Measurements from ENCODE around the gene TRIM59.
"Not testable (repeated sequence)": the region's sequence is repeated elsewhere in the genome, so short reads cannot be mapped to it uniquely, and the experiment has no call there.

The TRIM59 gene

DNA sequence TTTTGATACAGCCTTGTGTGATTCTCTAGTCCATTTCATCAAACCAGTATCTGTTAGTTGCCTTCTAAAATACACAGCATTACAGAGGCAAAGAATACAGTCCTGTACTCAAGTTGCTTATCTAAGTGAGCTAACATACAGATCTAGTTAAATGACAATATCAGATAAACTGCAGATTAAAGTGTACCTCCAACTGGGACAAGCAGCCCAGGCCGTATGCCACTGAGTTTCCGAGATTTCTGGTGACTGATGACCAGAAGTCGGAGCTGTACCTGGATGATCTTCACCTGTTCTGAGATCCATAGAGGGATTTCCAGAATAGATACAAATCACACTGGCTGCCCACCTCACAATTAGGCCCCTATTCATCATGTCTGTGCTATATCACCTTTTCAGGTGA lies 6.3 kb upstream of the TRIM59 start:
- DNase-seq (ENCODE audit: low read depth, low spot score) = no peak

DNA sequence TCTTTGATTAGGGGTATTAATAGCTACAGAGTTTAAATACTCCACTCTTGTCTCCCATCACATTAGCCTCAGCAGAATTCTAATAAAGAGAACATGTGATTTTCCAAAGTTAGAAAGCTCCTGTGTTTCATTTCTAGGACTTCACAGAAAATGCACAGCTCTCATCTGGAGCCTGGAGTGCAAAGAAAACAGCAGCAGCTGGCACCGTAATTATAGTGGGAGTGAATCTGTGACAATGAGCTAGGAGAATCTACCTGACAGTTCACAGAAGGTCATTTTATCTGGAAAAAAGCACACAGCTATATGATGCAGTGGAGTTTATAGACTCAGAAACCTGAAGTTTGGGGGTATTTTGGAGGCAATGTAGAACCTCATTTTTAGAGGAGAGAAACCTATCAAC lies 5.4 kb upstream of the TRIM59 start:
- no peak for DNase-seq (ENCODE audit: low read depth, low spot score)

DNA sequence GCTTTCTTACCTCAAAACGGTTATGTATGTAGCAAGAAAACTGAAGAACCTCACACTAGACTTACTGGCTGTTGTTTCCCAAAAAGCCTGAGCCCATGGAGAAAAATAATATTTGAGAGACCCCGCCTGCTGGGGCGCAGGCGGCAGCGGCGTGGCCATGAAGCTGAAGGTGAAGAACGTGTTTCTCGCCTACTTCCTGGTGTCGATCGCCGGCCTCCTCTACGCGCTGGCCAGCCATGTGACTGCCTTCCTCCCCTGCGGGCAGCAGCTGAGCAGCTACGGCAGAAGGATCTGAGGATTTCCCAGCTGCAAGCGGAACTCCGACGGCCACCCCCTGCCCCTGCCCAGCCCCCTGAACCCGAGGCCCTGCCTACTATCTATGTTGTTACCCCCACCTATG lies 2.7 kb upstream of the TRIM59 start:
- DNase-seq (ENCODE audit: low read depth, low spot score) = not testable (repeated sequence)

DNA sequence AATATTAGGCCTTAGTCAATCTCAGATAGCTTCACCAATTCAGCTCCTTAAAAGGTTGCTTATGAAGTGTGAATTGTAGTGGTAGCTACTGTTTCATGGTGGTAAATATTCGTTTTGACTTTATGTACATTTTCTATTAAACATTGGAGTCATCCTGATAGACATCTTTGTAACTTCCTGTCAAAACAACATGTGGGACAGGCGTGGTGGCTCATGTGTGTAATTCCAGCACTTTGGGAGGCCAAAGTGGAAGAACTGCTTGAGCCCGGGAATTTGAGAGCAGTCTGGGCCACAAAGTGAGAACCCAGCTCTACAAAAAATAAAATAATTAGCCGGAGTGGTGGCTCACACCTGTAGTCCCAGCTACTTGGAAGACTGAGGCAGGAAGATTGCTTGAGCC lies 2.0 kb upstream of the TRIM59 start:
- no peak for DNase-seq (ENCODE audit: low read depth, low spot score)

DNA sequence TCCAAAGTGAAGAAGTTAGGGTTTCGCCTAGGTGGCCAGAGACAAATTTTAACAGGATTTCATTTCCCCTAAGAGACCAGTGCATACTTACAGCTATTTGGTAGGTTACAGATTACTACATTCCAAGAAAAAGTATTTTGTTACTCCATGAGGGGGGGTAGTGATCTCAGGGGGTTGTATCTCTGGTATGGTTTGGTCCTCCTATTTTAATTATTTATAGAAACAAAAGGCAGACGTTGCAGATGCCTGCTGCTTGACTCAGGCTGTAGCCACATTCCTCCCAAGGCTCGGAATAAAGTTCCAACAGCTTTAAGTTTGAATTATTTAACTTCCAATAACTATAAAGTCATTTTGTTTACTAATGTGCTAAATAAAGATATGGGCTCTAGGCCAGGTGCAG lies 1.3 kb upstream of the TRIM59 start:
- no peak for DNase-seq (ENCODE audit: low read depth, low spot score)

DNA sequence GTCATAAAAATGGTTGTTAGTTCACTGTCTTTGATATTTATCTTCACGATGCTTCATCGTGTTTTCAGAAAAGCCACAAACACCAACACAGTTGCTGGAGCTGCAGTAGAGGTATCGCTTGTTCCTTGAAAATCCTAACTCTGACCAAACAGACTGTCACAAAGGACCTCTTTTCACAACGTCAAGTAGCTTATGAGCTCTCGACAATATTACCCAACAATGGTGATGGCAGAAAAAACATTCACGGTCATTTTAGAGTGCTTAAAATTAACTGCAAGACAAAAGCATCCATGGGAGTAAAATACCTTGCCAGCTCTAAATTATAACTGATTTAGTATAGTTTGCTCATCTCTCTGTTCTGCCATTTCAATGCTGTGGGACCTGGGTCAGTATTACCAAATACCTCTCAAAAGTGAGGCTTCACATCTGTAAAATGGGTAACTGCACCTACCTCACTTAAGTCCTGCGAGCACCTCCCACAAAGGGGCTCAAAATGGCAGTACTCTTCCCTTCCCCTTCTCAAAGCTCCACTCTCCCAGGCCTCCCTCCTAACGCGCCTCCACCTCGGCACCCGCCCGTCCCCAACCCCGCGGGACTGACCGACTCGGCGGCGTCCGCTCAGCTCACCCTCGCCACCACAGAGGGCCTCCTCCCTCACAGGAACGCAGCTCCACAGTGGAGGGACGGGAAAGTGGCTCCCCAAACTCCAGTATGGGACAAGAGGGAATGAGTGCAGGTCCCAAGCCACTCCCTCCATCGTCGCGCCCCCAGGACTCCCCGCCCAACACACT lies 546 bp downstream of the TRIM59 start:
- peak; percentile 4 for DNase-seq (ENCODE audit: low read depth, low spot score)

DNA sequence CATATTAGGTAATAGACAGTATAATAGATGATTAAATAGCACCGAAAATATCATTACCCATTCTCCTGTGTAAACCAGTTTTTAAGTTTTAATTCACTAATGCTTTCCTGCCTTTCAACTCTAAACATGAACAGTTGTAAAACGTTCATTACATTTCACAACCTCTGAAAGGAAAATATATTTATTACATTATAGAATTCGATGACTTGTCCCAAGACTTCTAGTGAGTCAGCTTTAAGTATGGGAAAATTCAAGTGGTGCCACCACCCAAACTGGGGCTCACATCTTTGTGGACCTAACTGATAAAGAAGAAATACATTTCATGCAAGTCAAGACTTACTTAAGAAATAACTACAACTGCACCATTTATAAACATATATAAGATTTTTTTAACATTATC lies 2.0 kb downstream of the TRIM59 start:
- no peak for DNase-seq (ENCODE audit: low read depth, low spot score)

DNA sequence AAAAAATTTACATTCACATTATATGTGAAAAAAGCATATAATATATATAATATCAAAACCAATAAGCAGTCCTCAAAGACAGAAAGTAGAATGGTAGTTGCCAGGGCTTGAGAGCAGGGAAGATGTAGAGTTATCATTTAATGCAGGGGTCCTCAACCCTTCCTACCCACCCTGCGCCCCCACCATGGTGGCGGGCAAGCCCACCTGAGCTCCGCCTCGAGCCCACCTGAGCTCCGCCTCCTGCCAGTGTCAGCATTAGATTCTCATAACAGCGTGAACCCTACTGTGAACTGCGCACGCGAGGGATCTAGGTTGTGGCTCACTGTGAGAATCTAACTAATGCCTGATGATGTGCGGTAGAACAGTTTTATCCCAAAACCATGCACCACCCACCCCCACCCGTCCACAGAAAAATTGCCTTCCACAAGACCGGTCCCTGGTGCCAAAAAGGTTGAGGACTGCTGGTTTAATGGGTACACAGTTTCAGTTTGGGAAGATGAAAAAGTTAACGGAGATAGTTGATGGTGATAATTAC lies 3.0 kb downstream of the TRIM59 start:
- DNase-seq (ENCODE audit: low read depth, low spot score) = no peak

DNA sequence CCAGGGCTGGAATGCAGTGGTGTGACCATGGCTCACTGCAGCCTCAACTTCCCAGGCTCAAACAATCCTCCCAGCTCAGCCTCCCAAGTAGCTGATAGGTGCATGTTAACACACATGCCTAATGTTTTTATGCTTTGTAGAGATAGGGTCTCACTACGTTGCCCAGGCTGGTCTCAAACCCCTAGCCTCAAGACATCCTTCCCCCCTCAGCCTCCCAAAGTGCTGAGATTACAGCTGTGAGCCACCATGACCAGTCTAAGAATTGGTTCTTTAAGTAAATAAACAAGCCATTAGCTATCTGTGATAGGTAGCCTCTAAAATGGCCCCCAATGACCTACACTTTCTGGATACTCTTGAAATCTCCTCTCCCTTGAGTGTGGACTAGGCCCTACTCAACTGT lies 3.7 kb downstream of the TRIM59 start:
- no peak for DNase-seq (ENCODE audit: low read depth, low spot score)

DNA sequence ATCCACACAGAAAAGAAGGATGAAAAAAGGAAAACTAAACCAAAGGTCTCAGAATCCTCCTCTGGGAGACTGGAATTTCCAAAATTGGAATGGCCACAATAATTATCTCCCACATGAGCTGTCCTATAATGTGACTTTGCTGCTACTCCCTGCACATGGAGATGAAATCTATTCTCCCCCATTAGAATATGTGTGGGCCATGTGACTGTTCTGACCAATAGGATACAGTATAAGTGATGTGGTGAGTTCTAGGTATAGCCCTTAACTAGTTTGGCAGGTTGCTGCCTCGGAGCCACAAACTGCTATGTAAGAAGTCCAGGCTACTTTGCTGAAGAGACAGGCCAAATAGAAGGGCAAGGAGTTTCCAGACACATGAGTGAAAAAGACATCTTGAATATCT lies 5.2 kb downstream of the TRIM59 start:
- DNase-seq (ENCODE audit: low read depth, low spot score) = no peak

DNA sequence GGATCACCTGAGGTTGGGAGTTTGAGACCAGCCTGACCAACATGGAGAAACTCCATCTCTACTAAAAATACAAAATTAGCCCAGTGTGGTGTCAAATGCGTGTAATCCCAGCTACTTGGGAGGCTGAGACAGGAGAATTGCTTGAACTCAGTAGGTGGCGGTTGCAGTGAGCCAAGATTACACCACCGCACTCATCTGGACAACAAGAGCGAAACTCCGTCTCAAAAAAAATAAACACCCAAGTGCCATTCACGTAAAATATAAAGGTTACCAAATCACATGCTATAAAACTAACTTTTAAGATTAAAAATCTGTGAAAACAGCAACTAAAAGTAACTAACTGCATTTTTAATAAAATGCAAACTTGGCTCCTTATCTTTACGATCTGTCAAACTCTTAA lies 8.9 kb downstream of the TRIM59 start:
- no peak for DNase-seq (ENCODE audit: low read depth, low spot score)

DNA sequence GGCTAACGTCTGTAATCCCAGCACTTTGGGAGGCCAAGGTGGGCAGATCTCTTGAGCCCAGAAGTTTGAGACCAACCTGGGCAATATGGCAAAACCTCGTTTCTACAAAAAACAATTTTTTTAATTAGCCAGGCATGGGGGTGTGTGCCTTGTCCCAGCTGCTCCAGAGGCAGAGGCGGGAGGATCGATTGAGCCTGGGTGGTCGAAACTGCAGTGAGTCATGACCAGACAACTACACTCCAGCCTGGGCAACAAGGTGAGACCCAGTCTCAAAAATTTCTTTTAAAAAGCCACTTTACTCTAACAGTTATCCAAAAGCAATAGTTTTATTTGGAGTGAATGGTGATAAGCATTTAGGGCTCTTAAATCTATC lies 12.5 kb downstream of the TRIM59 start:
- no peak for DNase-seq (ENCODE audit: low read depth, low spot score)

DNA sequence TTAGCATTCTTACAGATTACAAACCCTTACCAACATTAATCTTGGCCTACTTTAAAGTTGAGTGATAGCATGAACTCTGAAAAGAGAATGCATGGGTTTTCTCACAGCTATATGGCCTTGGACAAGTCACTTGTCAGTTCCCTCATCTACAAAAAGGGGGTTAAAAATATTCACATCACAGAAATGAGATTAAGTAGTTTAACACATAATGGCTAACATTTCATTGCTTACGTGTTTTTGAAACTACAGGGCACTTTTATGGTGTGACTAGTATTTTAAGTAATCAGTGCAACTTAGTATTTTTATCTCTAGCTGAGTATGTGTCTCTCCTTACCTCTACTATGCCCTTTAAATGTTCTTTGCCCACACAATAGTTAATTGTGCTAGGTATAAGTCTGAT lies 13.8 kb downstream of the TRIM59 start:
- DNase-seq (ENCODE audit: low read depth, low spot score) = no peak

DNA sequence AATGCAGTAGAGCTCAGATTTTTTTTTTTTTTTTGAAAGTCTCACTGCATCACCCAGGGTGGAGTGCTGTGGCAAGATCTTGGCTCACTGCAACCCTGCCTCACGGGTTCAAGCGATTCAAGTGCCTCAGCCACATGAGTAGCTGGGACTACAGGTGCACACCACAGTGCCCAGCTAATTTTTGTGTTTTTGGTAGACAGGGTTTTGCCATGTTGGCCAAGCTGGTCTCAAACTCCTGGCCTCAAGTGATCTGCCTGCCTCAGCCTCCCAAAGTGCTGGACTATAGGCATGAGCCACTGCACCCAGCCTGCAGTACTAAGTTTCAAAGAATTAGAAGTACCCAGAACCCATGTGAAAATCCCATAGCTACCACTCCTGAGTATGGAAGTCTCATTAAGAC lies 14.5 kb downstream of the TRIM59 start:
- no peak for DNase-seq (ENCODE audit: low read depth, low spot score)

DNA sequence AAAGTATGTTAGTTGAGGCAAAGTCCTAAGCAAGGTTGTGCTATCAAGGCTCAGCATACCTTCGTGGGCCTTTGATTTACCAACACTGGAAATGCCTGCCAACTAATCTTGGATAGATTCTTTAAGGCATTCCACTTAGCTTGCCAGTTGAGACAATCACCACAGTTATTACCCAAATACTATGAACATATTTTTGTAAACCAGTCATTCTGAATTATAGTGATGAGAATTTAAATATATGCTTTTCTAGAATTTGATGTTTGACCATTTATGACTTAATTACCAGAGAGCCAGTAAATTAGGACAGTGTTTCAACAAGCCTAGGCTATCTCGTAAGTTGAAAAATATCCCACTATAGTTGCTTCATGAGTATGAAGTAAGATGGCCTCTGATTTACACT lies 15.5 kb downstream of the TRIM59 start:
- no peak for DNase-seq (ENCODE audit: low read depth, low spot score)

DNA sequence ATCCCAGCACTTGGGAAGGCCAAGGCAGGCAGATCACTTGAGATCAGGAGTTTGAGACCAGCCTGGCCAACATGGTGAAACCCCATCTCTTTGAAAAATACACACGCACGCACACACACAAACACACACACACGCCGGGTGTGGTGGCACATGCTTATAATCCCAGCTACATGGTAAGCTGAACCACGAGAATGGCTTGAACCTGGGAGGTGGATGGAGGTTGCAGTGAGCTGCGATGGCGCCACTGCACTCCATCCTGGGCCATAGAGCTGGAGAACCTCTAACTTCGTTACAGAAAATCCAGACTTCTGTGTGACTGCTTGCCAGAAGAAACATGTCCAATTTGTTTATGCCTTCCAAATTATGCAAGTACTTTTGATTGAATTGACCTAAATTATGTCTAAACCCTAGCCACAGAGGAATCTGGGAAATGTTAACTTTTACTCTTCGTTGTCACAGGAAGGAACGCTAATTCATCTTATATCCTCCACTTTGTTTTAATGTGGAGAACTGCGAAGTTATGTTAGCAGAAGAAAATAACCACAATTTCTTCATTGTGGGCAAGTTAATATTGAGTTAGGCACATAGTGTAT lies 21.7 kb downstream of the TRIM59 start:
- no peak for DNase-seq (ENCODE audit: low read depth, low spot score)

DNA sequence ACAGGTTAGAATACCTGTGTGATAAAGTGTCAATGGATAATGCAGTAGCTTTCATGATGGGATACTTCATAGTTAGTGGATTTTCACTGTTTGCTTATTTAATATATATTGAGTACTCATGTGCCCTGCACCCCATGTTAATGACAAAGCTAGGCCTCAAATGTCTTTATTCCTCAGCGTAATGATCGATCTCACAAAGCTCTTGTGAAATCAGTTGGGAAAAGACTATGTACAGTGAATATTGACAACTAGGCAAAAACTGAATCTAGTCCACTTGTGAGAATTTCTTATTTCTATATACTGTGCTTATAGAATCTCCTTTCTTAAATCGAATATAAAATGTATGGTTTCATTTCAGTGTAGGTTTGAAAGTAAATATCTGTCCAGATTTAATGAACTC lies 32.3 kb downstream of the TRIM59 start:
- no peak for DNase-seq (ENCODE audit: low read depth, low spot score)

DNA sequence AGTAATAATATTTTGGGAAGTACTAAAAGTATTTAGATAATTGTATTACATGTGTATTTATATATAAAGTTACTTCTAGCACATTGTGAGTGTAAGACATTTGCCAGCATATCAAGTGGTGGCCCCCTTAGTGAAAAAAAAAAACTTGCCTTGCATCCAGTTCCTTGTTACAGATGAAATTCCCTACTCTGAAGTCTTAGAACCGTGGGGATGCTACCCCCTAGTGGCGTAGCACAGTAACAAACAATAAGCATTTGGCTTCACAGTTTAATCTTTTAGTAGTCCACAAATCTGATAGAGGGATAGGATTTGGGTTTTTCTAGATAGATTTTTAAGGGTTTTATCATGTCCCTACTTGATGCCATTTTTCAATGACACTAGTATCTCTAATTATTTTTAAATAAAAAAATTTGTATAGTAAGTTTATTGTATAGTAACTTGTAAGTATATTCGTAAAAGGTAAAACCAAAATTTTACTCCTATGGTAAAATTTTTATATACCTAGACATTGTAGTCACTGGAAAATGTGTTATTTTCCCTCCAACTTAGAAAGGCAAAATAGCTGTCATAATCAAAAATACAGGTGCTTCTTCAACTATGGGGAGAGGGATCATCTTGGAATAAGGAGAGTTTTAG lies 35.9 kb downstream of the TRIM59 start:
- DNase-seq (ENCODE audit: low read depth, low spot score) = no peak

DNA sequence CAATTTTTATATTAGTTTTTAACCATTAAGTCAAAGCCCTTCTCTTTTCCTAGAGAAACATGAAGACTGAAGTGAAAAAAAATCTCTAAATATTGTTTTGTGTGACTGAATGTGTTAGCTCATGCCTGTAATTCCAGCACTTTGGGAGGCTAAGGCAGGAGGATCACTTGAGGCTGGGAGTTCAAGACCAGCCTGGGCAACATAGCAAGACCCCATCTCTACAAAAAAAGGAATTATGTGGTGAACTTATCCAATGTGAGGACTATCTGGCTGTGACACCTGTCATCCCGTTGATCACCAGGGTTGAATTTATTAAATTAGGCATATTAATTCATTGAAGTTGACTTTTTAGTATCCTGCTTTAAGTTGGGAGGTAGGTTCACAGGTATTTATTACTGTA lies 37.1 kb downstream of the TRIM59 start:
- no peak for DNase-seq (ENCODE audit: low read depth, low spot score)

DNA sequence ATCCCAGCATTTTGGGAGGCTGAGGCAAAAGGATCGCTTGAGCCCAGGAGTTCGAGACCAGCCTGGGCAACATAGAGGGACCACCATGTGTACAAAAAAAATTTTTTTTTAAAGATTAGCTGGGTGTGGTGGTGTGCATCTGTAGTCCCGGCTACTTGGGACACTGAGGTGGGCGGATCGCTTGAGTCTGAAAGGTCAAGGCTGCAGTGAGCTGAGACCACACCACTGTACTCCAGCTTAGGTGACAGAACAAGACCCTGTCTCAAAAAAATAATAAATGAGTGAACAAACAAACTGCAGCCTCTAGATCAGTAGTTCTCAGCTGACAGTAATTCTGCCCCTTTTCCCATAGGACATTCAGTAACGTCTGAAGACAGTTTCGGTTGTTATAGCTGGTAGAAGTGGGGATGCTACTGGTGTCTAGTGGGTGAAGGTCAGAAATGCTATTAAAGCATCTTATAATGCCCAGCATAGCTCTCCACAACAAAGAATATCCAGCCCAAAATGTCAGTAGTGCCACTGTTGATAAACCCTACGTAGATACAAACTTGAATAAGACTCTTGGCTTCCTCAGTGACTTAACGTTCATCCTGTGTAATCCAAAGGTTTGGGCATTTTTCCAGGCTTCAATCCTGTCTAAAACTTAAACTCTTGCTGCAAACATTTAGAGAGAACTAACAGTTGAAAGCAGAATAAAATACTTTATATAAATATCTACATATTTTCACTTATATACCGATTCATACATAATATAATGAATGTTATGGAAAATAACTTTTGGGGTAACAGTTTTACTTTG lies 39.6 kb downstream of the TRIM59 start:
- DNase-seq (ENCODE audit: low read depth, low spot score) = no peak

DNA sequence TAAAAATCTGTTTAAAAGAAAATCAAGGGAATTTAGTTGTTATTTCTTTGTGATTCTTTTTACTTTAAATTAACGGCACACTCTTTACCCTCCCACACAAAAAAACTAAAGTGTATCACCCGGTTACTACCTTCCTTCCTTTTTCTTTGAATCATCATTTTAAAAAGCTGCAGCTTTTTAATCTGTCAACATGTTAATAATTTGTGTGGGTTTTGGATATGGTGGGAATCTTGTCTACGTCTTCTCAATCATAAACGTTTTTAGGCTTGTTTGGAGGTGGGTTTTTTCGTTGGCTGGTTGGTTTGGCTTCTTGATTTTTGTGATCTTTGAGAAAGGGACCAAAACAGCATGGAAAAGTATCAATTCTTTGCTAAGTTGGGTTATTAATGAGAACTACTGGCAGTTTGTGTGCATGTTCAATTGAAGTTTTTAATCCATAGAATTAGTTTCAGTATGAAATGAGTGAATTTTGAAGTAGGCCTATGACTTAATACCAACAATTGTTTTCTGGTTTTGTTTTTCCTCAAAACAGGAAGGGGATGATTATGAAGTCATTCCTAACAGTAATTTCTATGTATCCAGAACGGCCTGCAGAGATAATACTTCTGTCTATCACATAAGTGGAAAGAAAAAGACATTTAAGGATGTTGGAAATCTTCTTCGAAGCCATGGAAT lies 45.7 kb downstream of the TRIM59 start:
- DNase-seq (ENCODE audit: low read depth, low spot score) = no peak

Data from brain pericyte (primary cell).